ENCODE measurements around the gene HGD.

HGD gene

GRCh38 chr3:120688121-120688520 lies 6.1 kb upstream of the HGD start:
- DNase-seq (ENCODE audit: low read depth, low spot score): peak; percentile 55
- in situ Hi-C loops (cut with HindIII; ENCODE audit: low sequenced_read_pairs): no loop called here
- TF ChIP-seq CTCF (IDR thresholded peaks at IDR 0.05; ENCODE audit: low read depth, low read length): no peak
- H3K4me3 ChIP-seq (ENCODE audit: low read depth, low read length): no peak overlapping the region

- DNase-seq (ENCODE audit: low read depth, low spot score): no peak
- in situ Hi-C loops (cut with HindIII; ENCODE audit: low sequenced_read_pairs): no loop called here
- no peak overlapping the region for H3K4me3 ChIP-seq (ENCODE audit: low read depth, low read length)
- TF ChIP-seq CTCF (IDR thresholded peaks at IDR 0.05; ENCODE audit: low read depth, low read length): no peak
Observed at GRCh38 chr3:120685411-120685810, 3.4 kb upstream of the HGD start.

DNA sequence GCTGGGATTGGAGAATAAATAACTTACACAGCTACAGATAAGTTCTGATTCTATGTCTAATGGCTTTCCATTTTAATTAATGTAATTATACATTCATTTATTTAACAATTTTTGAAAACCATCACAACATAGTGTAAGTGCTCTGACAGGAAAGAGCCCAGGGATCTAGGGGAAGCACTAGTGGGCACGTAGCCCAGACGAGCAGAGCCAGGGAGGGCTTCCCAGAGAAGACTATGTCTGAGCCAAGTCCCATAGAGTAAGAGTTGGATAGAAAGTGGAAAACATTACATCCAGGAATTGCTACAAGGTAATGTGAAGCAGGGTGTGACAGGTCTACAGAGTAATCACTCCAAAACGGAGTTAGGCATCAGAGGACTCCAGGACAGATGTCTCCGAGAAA lies 2.9 kb upstream of the HGD start:
- TF ChIP-seq CTCF (IDR thresholded peaks at IDR 0.05; ENCODE audit: low read depth, low read length): no peak
- DNase-seq (ENCODE audit: low read depth, low spot score): no peak
- H3K4me3 ChIP-seq (ENCODE audit: low read depth, low read length): no peak overlapping the region
- in situ Hi-C loops (cut with HindIII; ENCODE audit: low sequenced_read_pairs): no loop called here

DNA sequence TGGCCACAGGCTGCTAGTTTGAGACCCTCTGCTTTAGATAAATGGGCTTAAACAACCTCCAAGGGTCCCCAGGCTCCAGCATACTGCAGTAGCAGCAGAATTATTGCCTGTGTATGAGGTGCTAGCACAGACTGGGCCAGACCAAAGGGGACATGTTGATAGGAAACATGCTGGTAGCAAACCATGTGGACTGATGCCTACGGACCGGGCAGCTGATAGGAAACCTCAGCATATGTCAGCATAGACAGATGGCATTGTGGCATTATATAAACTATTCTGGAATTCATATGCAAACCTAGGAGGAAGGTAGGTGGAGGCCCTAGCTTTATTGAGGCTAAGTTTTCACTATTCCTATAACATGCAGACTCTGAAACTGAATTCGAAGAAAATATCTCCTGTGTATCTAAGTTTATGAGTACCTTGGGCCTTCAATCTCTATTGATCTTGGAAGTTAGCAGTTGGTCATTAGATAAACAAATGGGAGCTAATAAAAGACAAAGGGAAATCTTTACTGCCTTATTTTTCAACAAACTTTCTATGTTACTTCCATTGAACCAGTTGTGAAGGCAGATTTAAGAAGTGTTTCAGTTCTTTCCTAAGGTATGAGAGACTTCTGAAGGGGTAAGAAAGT lies 1.7 kb upstream of the HGD start:
- DNase-seq (ENCODE audit: low read depth, low spot score): no peak
- no peak overlapping the region for H3K4me3 ChIP-seq (ENCODE audit: low read depth, low read length)
- TF ChIP-seq CTCF (IDR thresholded peaks at IDR 0.05; ENCODE audit: low read depth, low read length): no peak
- in situ Hi-C loops (cut with HindIII; ENCODE audit: low sequenced_read_pairs): no loop called here

GRCh38 chr3:120683213-120683612 lies 1.2 kb upstream of the HGD start:
- in situ Hi-C loops (cut with HindIII; ENCODE audit: low sequenced_read_pairs): no loop called here
- TF ChIP-seq CTCF (IDR thresholded peaks at IDR 0.05; ENCODE audit: low read depth, low read length): no peak
- H3K4me3 ChIP-seq (ENCODE audit: low read depth, low read length): no peak overlapping the region
- no peak for DNase-seq (ENCODE audit: low read depth, low spot score)

GRCh38 chr3:120681506-120682038 lies 467 bp downstream of the HGD start:
- in situ Hi-C loops (cut with HindIII; ENCODE audit: low sequenced_read_pairs): no loop called here

More at GRCh38 chr3:120681506-120682038, 467 bp downstream of the HGD start:
- no peak for DNase-seq (ENCODE audit: low read depth, low spot score)
- H3K4me3 ChIP-seq (ENCODE audit: low read depth, low read length): no peak overlapping the region
- TF ChIP-seq CTCF (IDR thresholded peaks at IDR 0.05; ENCODE audit: low read depth, low read length): no peak

All from astrocyte of the spinal cord (primary cell).